Stimulated activated CD4-positive, alpha-beta T cell treated with anti-CD3 and anti-CD28 coated beads, Interleukin-1b, Interleukin-23, amount 100 ng/mL, for 48 hours (primary cell): Measurements from ENCODE around the gene LGALS7.
"Not testable (repeated sequence)": the region's sequence is repeated elsewhere in the genome, so short reads cannot be mapped to it uniquely, and the experiment has no call there.

Source experiments
- DNase-seq: peaks from one replicate; pipeline ENCODE4 v3.0.0-alpha.2; 2020

LGALS7 gene

GRCh38 chr19:38773469-38774177 is at the start of gene LGALS7:
Gene LGALS7, minus strand, starts transcription at chr19:38773517. Its CDS starts 25 bp downstream, at chr19:38773492.
- no peak for DNase-seq

- DNase-seq: not testable (repeated sequence)
Observed at GRCh38 chr19:38821230-38821825, 48.0 kb upstream of the LGALS7 start.

- no peak for DNase-seq
Observed at GRCh38 chr19:38819231-38819920, 46.1 kb upstream of the LGALS7 start.

GRCh38 chr19:38817081-38817480 is 43.8 kb upstream of the LGALS7 start:
- DNase-seq: no peak

- no peak for DNase-seq
Observed at GRCh38 chr19:38816131-38816750, 42.9 kb upstream of the LGALS7 start.

GRCh38 chr19:38815059-38816001 is 42.0 kb upstream of the LGALS7 start:
- DNase-seq: no peak

- not testable (repeated sequence) for DNase-seq
Observed at GRCh38 chr19:38813932-38814331, 40.6 kb upstream of the LGALS7 start.

GRCh38 chr19:38813323-38813722 is 40.0 kb upstream of the LGALS7 start:
- no peak for DNase-seq

- no peak for DNase-seq
Observed at GRCh38 chr19:38812841-38813320, 39.6 kb upstream of the LGALS7 start, which contains the start of gene LGALS4. Gene LGALS4, minus strand, starts transcription at chr19:38812945. Its CDS starts 59 bp downstream, at chr19:38812886.

GRCh38 chr19:38812009-38812840 is 38.9 kb upstream of the LGALS7 start:
- DNase-seq: no peak

- DNase-seq: no peak
Observed at GRCh38 chr19:38809592-38810252, 36.4 kb upstream of the LGALS7 start.

- DNase-seq: no peak
Observed at GRCh38 chr19:38808741-38809140, 35.4 kb upstream of the LGALS7 start.

- DNase-seq: not testable (repeated sequence)
Observed at GRCh38 chr19:38807374-38808098, 34.2 kb upstream of the LGALS7 start.

- no peak for DNase-seq
Observed at GRCh38 chr19:38806371-38806770, 33.1 kb upstream of the LGALS7 start.

- DNase-seq: no peak
Observed at GRCh38 chr19:38805180-38805579, 31.9 kb upstream of the LGALS7 start.

GRCh38 chr19:38803543-38803942 is 30.2 kb upstream of the LGALS7 start:
- no peak for DNase-seq

- DNase-seq: no peak
Observed at GRCh38 chr19:38801359-38802095, 28.2 kb upstream of the LGALS7 start.

- no peak for DNase-seq
Observed at GRCh38 chr19:38800577-38801347, 27.4 kb upstream of the LGALS7 start.
